IPS-15b (cell line): Measurements from ENCODE around the gene MYH7.
"Not testable (repeated sequence)": the region's sequence is repeated elsewhere in the genome, so short reads cannot be mapped to it uniquely, and the experiment has no call there.

Source experiments
- H3K27me3 ChIP-seq: one replicate; pipeline ENCODE4 v1.6.1; 2013; ENCODE audit warnings: low read length; ENCODE audit not compliant: control insufficient read depth, insufficient read depth
- H3K36me3 ChIP-seq: one replicate; pipeline ENCODE4 v1.6.1; 2013; ENCODE audit warnings: low read length; ENCODE audit not compliant: control insufficient read depth, insufficient read depth
- H3K4me1 ChIP-seq: one replicate; pipeline ENCODE4 v1.6.1; 2013; ENCODE audit warnings: mild to moderate bottlenecking, low read length; ENCODE audit not compliant: control insufficient read depth, insufficient read depth
- H3K4me3 ChIP-seq: one replicate; pipeline ENCODE4 v1.5.1; 2013; ENCODE audit warnings: low read depth, low read length
- H3K9ac ChIP-seq: one replicate; pipeline ENCODE4 v1.6.1; 2013; ENCODE audit warnings: low read depth, mild to moderate bottlenecking, low read length
- H3K9me3 ChIP-seq: one replicate; pipeline ENCODE4 v1.6.1; 2013; ENCODE audit warnings: mild to moderate bottlenecking, low read length; ENCODE audit not compliant: control insufficient read depth, insufficient read depth

Gene MYH7

GRCh38 chr14:23387916-23388882 lies 47.3 kb downstream of the MYH7 start:
- Histone ChIP-seq H3K27me3 (peaks cover 2% of the 10 kb centered on the region), H3K4me1 (no peaks in the 10 kb centered on the region), H3K9me3 (no peaks in the 10 kb centered on the region), H3K36me3 (no peaks in the 10 kb centered on the region), H3K4me3 (no peak overlapping the region), H3K9ac (no peak overlapping the region)

- Histone ChIP-seq H3K27me3 (no peaks in the 10 kb centered on the region), H3K4me3 (no peak overlapping the region), H3K4me1 (no peaks in the 10 kb centered on the region), H3K9ac (no peak overlapping the region), H3K9me3 (no peaks in the 10 kb centered on the region), H3K36me3 (no peaks in the 10 kb centered on the region)
These were observed 48.5 kb downstream of the MYH7 start for GRCh38 chr14:23386999-23387398.

GRCh38 chr14:23386266-23386657 lies 49.2 kb downstream of the MYH7 start:
- not testable (repeated sequence) for H3K9ac ChIP-seq, H3K9me3 ChIP-seq, H3K4me1 ChIP-seq, H3K27me3 ChIP-seq, H3K4me3 ChIP-seq, H3K36me3 ChIP-seq

- Histone ChIP-seq H3K4me1 (no peaks in the 10 kb centered on the region), H3K9ac (no peak overlapping the region), H3K4me3 (no peak overlapping the region), H3K36me3 (no peaks in the 10 kb centered on the region), H3K9me3 (no peaks in the 10 kb centered on the region), H3K27me3 (no peaks in the 10 kb centered on the region)
These were observed 49.7 kb downstream of the MYH7 start for GRCh38 chr14:23385642-23386265.

- Histone ChIP-seq H3K4me3 (no peak overlapping the region), H3K36me3 (no peaks in the 10 kb centered on the region), H3K9ac (no peak overlapping the region), H3K4me1 (no peaks in the 10 kb centered on the region), H3K27me3 (no peaks in the 10 kb centered on the region), H3K9me3 (no peaks in the 10 kb centered on the region)
These were observed 50.2 kb downstream of the MYH7 start for GRCh38 chr14:23385244-23385641.

GRCh38 chr14:23384364-23385080 lies 50.9 kb downstream of the MYH7 start:
- H3K36me3 ChIP-seq = no peaks in the 10 kb centered on the region
- peaks cover 2% of the 10 kb centered on the region for H3K4me1 ChIP-seq
- no peak overlapping the region for H3K4me3 ChIP-seq
- H3K27me3 ChIP-seq = peaks cover 2% of the 10 kb centered on the region
- H3K9me3 ChIP-seq = no peaks in the 10 kb centered on the region
- H3K9ac ChIP-seq = no peak overlapping the region

GRCh38 chr14:23382731-23383440 lies 52.6 kb downstream of the MYH7 start:
- Histone ChIP-seq H3K4me1 (peaks cover 2% of the 10 kb centered on the region), H3K4me3 (no peak overlapping the region), H3K9ac (no peak overlapping the region), H3K27me3 (peaks cover 15% of the 10 kb centered on the region), H3K9me3 (no peaks in the 10 kb centered on the region), H3K36me3 (no peaks in the 10 kb centered on the region)

GRCh38 chr14:23382276-23382675 lies 53.2 kb downstream of the MYH7 start:
- no peak overlapping the region for H3K4me3 ChIP-seq
- H3K9ac ChIP-seq = no peak overlapping the region
- H3K36me3 ChIP-seq = no peaks in the 10 kb centered on the region
- H3K4me1 ChIP-seq = peaks cover 2% of the 10 kb centered on the region
- peaks cover 21% of the 10 kb centered on the region for H3K27me3 ChIP-seq
- no peaks in the 10 kb centered on the region for H3K9me3 ChIP-seq

GRCh38 chr14:23381871-23382270 lies 53.6 kb downstream of the MYH7 start:
- no peaks in the 10 kb centered on the region for H3K36me3 ChIP-seq
- H3K9me3 ChIP-seq = no peaks in the 10 kb centered on the region
- peaks cover 22% of the 10 kb centered on the region for H3K27me3 ChIP-seq
- peaks cover 2% of the 10 kb centered on the region for H3K4me1 ChIP-seq
- no peak overlapping the region for H3K9ac ChIP-seq
- no peak overlapping the region for H3K4me3 ChIP-seq

GRCh38 chr14:23380976-23381375 lies 54.5 kb downstream of the MYH7 start:
- peaks cover 2% of the 10 kb centered on the region for H3K4me1 ChIP-seq
- H3K9me3 ChIP-seq = no peaks in the 10 kb centered on the region
- no peaks in the 10 kb centered on the region for H3K36me3 ChIP-seq
- H3K27me3 ChIP-seq = peaks cover 22% of the 10 kb centered on the region
- H3K4me3 ChIP-seq = no peak overlapping the region
- no peak overlapping the region for H3K9ac ChIP-seq

- Histone ChIP-seq H3K36me3 (no peaks in the 10 kb centered on the region), H3K4me3 (no peak overlapping the region), H3K27me3 (peaks cover 25% of the 10 kb centered on the region), H3K9me3 (no peaks in the 10 kb centered on the region), H3K9ac (no peak overlapping the region), H3K4me1 (peaks cover 2% of the 10 kb centered on the region)
These were observed 55.1 kb downstream of the MYH7 start for GRCh38 chr14:23380197-23380914.
